ENCODE measurements around the gene CEMIP2. TPM values are rescaled to one million over a fixed set of nuclear protein-coding genes. Genes with fewer than 3 reads are reported as not detected.

The CEMIP2 gene
- total RNA-seq, 2 donors from 2014 or later = 20.4 to 86.5 TPM

GRCh38 chr9:71677209-71677608 lies 91.1 kb downstream of the CEMIP2 start:
- no peaks in the 10 kb centered on the region for H3K9me3 ChIP-seq
- DNase-seq (ENCODE audit: low spot score) = no peak
- 96% methylated on average over 1 of the region's 1 CpG for WGBS
- intact Hi-C loops (cut with DNase I) = no loop called here
- no peaks in the 10 kb centered on the region for H3K27me3 ChIP-seq (replicated peaks; ENCODE audit: insufficient read depth)
- TF ChIP-seq, protein P1, sequence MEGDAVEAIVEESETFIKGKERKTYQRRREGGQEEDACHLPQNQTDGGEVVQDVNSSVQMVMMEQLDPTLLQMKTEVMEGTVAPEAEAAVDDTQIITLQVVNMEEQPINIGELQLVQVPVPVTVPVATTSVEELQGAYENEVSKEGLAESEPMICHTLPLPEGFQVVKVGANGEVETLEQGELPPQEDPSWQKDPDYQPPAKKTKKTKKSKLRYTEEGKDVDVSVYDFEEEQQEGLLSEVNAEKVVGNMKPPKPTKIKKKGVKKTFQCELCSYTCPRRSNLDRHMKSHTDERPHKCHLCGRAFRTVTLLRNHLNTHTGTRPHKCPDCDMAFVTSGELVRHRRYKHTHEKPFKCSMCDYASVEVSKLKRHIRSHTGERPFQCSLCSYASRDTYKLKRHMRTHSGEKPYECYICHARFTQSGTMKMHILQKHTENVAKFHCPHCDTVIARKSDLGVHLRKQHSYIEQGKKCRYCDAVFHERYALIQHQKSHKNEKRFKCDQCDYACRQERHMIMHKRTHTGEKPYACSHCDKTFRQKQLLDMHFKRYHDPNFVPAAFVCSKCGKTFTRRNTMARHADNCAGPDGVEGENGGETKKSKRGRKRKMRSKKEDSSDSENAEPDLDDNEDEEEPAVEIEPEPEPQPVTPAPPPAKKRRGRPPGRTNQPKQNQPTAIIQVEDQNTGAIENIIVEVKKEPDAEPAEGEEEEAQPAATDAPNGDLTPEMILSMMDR (IDR thresholded peaks at IDR 0.05) = no peak
- TF ChIP-seq POLR2A (IDR thresholded peaks at IDR 0.05) = no peak
- no peak for TF ChIP-seq POLR2AphosphoS5 (IDR thresholded peaks at IDR 0.05)
- no peaks in the 10 kb centered on the region for H3K4me1 ChIP-seq (replicated peaks)
- no peak overlapping the region for H3K4me3 ChIP-seq
- no peak overlapping the region for H3K27ac ChIP-seq
- H3K36me3 ChIP-seq = no peaks in the 10 kb centered on the region

GRCh38 chr9:71676460-71676859 lies 91.9 kb downstream of the CEMIP2 start:
- Histone ChIP-seq H3K27ac (no peak overlapping the region), H3K4me3 (no peak overlapping the region), H3K9me3 (no peaks in the 10 kb centered on the region), H3K36me3 (no peaks in the 10 kb centered on the region), H3K27me3 (replicated peaks; ENCODE audit: insufficient read depth) (no peaks in the 10 kb centered on the region), H3K4me1 (replicated peaks) (no peaks in the 10 kb centered on the region)
- DNase-seq (ENCODE audit: low spot score) = no peak
- intact Hi-C loops (cut with DNase I) = no loop called here
- no peak for TF ChIP-seq POLR2AphosphoS5 (IDR thresholded peaks at IDR 0.05)
- no peak for TF ChIP-seq POLR2A (IDR thresholded peaks at IDR 0.05)
- TF ChIP-seq, protein P1 (IDR thresholded peaks at IDR 0.05) = no peak

GRCh38 chr9:71675857-71676165 lies 92.5 kb downstream of the CEMIP2 start:
- Histone ChIP-seq H3K27ac (no peak overlapping the region), H3K27me3 (replicated peaks; ENCODE audit: insufficient read depth) (no peaks in the 10 kb centered on the region), H3K9me3 (no peaks in the 10 kb centered on the region), H3K4me3 (no peak overlapping the region), H3K4me1 (replicated peaks) (no peaks in the 10 kb centered on the region), H3K36me3 (no peaks in the 10 kb centered on the region)
- no peak for TF ChIP-seq POLR2A (IDR thresholded peaks at IDR 0.05)
- TF ChIP-seq, protein P1 (IDR thresholded peaks at IDR 0.05) = no peak
- TF ChIP-seq POLR2AphosphoS5 (IDR thresholded peaks at IDR 0.05) = no peak
- WGBS = 91% methylated on average over 1 of the region's 1 CpG
- no peak for DNase-seq (ENCODE audit: low spot score)
- intact Hi-C loops (cut with DNase I) = no loop called here

- no peak overlapping the region for H3K27ac ChIP-seq
- H3K36me3 ChIP-seq = no peaks in the 10 kb centered on the region
- H3K4me1 ChIP-seq (replicated peaks) = no peaks in the 10 kb centered on the region
- H3K27me3 ChIP-seq (replicated peaks; ENCODE audit: insufficient read depth) = no peaks in the 10 kb centered on the region
- H3K9me3 ChIP-seq = no peaks in the 10 kb centered on the region
- 55% methylated on average over 3 of the region's 3 CpGs for whole genome bisulfite sequencing
- no peak overlapping the region for H3K4me3 ChIP-seq
- no peak for DNase-seq (ENCODE audit: low spot score)
- intact Hi-C loops (cut with DNase I) = no loop called here
- TF ChIP-seq POLR2A (IDR thresholded peaks at IDR 0.05) (no peak), POLR2AphosphoS5 (IDR thresholded peaks at IDR 0.05) (no peak)
- TF ChIP-seq, protein P1 (IDR thresholded peaks at IDR 0.05) = no peak
These were observed 93.0 kb downstream of the CEMIP2 start for GRCh38 chr9:71675105-71675856.

- intact Hi-C loops (cut with DNase I) = no loop called here
- no peaks in the 10 kb centered on the region for H3K4me1 ChIP-seq (replicated peaks)
- H3K27ac ChIP-seq = no peak overlapping the region
- H3K27me3 ChIP-seq (replicated peaks; ENCODE audit: insufficient read depth) = no peaks in the 10 kb centered on the region
- no peak for TF ChIP-seq POLR2AphosphoS5 (IDR thresholded peaks at IDR 0.05)
- TF ChIP-seq POLR2A (IDR thresholded peaks at IDR 0.05) = no peak
- TF ChIP-seq, protein P1 (IDR thresholded peaks at IDR 0.05) = no peak
- 86% methylated on average over 1 of the region's 1 CpG for WGBS
- no peaks in the 10 kb centered on the region for H3K9me3 ChIP-seq
- H3K4me3 ChIP-seq = no peak overlapping the region
- no peak for DNase-seq (ENCODE audit: low spot score)
- H3K36me3 ChIP-seq = no peaks in the 10 kb centered on the region
These were observed 95.7 kb downstream of the CEMIP2 start for GRCh38 chr9:71672573-71672972.

Measured in prostate gland (tissue), 2 donors.